Astrocyte of the spinal cord (primary cell): ENCODE data around the gene GTF2IRD1.

ENCODE experiments used
- DNase-seq: peaks from one replicate; pipeline ENCODE4 v3.0.0; 2011; ENCODE audit warnings: low read depth, low spot score
- H3K4me3 ChIP-seq: 2 replicates; pipeline ENCODE4 v1.5.1; 2011; ENCODE audit warnings: low read depth, mild to moderate bottlenecking, low read length, moderate library complexity
- CTCF ChIP-seq: IDR thresholded peaks from 2 replicates; pipeline ENCODE4 v1.5.1; 2012; ENCODE audit warnings: low read depth, mild to moderate bottlenecking, low read length, inconsistent platforms
- in situ Hi-C: cut with HindIII; loops from 2 replicates; pipeline ENCODE4 v1.10.0; 2017; ENCODE audit warnings: low sequenced_read_pairs

GTF2IRD1 gene

DNA sequence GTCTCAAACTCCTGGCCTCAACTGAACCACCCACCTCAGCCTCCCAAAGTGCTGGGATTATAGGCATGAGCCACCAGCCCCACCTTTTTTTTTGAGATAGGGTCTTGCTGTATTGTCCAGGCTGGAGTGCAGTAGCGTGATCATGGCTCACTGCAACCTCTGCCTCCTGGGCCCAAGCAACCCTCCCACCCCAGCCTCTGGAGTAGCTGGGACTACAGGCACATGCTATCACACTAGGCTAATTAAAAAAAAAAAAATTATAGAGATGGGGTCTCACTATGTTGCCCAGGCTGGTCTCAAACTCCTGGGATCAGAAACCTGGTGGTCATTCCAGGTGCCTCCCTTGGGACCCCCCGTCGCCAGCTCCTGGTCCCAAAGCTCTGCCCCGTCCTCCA is 25.0 kb downstream of the GTF2IRD1 start:
- no peak for DNase-seq
- in situ Hi-C loops: no loop called here
- no peak for TF ChIP-seq CTCF
- no peak overlapping the region for H3K4me3 ChIP-seq

GRCh38 chr7:74479066-74479781 is 25.5 kb downstream of the GTF2IRD1 start:
- no peak for TF ChIP-seq CTCF
- in situ Hi-C loops: no loop called here
- peak; percentile 43 for DNase-seq
- no peak overlapping the region for H3K4me3 ChIP-seq

GRCh38 chr7:74479961-74480829 is 26.5 kb downstream of the GTF2IRD1 start:
- no peak for TF ChIP-seq CTCF
- DNase-seq: peak; percentile 92
- in situ Hi-C loops: no loop called here
- H3K4me3 ChIP-seq: peak overlapping the region; percentile 15

DNA sequence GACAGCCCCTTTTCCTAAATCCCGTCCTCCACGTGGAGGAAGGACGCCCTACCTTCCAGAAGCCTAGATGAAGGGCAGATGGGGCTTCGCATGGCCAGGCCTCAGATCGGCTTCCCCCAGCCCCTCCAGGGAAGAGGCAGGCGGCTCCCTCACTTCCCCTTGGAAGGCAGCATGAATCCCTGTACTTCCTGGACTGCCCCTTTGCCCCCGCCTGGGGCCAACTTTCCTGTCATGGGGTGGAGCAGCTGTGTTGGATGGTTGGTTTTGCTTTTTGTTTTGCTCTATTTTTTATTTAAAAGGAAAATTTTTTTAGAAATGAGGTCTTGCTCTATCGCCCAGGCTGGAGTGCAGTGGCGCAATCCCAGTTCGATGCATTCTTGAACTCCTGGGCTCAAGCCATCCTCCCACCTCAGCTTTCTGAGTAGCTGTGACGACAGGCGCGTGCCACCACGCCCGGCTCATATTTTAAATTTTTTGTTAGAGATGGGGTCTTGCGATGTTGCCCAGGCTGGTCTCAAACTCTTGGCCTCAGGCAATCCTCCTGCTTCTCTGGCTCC is 27.2 kb downstream of the GTF2IRD1 start:
- H3K4me3 ChIP-seq: peak overlapping the region; percentile 15
- peak; percentile 64 for DNase-seq
- in situ Hi-C loops: no loop called here
- TF ChIP-seq CTCF: no peak

- peak; percentile 28 for DNase-seq
- in situ Hi-C loops: no loop called here
- H3K4me3 ChIP-seq: no peak overlapping the region
- no peak for TF ChIP-seq CTCF
These were observed 27.9 kb downstream of the GTF2IRD1 start for GRCh38 chr7:74481458-74482196.

- DNase-seq: no peak
- H3K4me3 ChIP-seq: no peak overlapping the region
- TF ChIP-seq CTCF: no peak
- in situ Hi-C loops: no loop called here
These were observed 28.4 kb downstream of the GTF2IRD1 start for GRCh38 chr7:74482197-74482467.
